Mucosa of gallbladder (tissue), 1 donor: ENCODE measurements around the gene PRDM12. TPM values are rescaled to one million over a fixed set of nuclear protein-coding genes. Genes with fewer than 3 reads are reported as not detected.

Source experiments
- DNase-seq: peaks from one replicate; pipeline ENCODE4 v3.0.0-alpha.2; 2020; ENCODE audit warnings: low spot score
- total RNA-seq: library from RNA; stranded (reverse); gene quantifications from one replicate; pipeline ENCODE4 v1.2.1, GENCODE V29; 2021
- donor health status: DM: no; HTN: no; CAD: no.

The PRDM12 gene
- total RNA-seq, 1 donor from 2014 or later, result 0.09 TPM

GRCh38 chr9:130635721-130636647 lies 28.4 kb upstream of the PRDM12 start:
- no peak for DNase-seq

- no peak for DNase-seq
These were observed 27.8 kb upstream of the PRDM12 start for GRCh38 chr9:130636648-130637020.

GRCh38 chr9:130638284-130639123 lies 25.9 kb upstream of the PRDM12 start:
- DNase-seq, result no peak

GRCh38 chr9:130639124-130639765 lies 25.1 kb upstream of the PRDM12 start:
- no peak for DNase-seq

- DNase-seq, result no peak
These were observed 24.4 kb upstream of the PRDM12 start for GRCh38 chr9:130639866-130640555.

- no peak for DNase-seq
These were observed 23.7 kb upstream of the PRDM12 start for GRCh38 chr9:130640681-130641080.

GRCh38 chr9:130642926-130643325 lies 21.5 kb upstream of the PRDM12 start:
- DNase-seq, result no peak

- DNase-seq, result no peak
These were observed 13.2 kb upstream of the PRDM12 start for GRCh38 chr9:130651221-130651620.

- no peak for DNase-seq
These were observed 12.6 kb upstream of the PRDM12 start for GRCh38 chr9:130651752-130652151.

GRCh38 chr9:130654879-130655278 lies 9.5 kb upstream of the PRDM12 start:
- no peak for DNase-seq

- no peak for DNase-seq
These were observed 5.3 kb upstream of the PRDM12 start for GRCh38 chr9:130658893-130659698.

GRCh38 chr9:130659699-130660248 lies 4.6 kb upstream of the PRDM12 start:
- no peak for DNase-seq

GRCh38 chr9:130660326-130660682 lies 4.1 kb upstream of the PRDM12 start:
- DNase-seq, result no peak

- no peak for DNase-seq
These were observed 3.5 kb upstream of the PRDM12 start for GRCh38 chr9:130660683-130661450.

GRCh38 chr9:130661451-130662098 lies 2.8 kb upstream of the PRDM12 start:
- DNase-seq, result no peak

- no peak for DNase-seq
These were observed 2.1 kb upstream of the PRDM12 start for GRCh38 chr9:130662099-130662969.

GRCh38 chr9:130662970-130663257 lies 1.5 kb upstream of the PRDM12 start:
- DNase-seq, result no peak

- DNase-seq, result no peak
These were observed 977 bp upstream of the PRDM12 start for GRCh38 chr9:130663258-130663976.
